GM23338 (cell line): ENCODE results near the gene FSIP1.

ENCODE experiments used
- CREB1 ChIP-seq: fragments of 250-450 bp; sonication (Bioruptor Pico); IDR thresholded peaks from 2 replicates; pipeline ENCODE4 v1.5.0; 2020; ENCODE audit warnings: low read depth, mild to moderate bottlenecking, moderate library complexity
- EZH2phosphoT487 ChIP-seq: fragments of 200-600 bp; sonication (generic); IDR thresholded peaks from one replicate; pipeline ENCODE4 v1.8.1; 2018; ENCODE audit warnings: antibody characterized with exemption; ENCODE audit not compliant: unreplicated experiment
- POLR2AphosphoS5 ChIP-seq: IDR thresholded peaks from 2 replicates; pipeline ENCODE4 v1.6.1; 2016; ENCODE audit warnings: antibody characterized with exemption, low read depth
- ZNF331 ChIP-seq: fragments of 250-450 bp; sonication (Bioruptor Pico); IDR thresholded peaks from 2 replicates; pipeline ENCODE4 v1.5.0; 2020; ENCODE audit warnings: low read depth, mild to moderate bottlenecking, moderate library complexity
- TF ChIP-seq, protein P1 (sequence below), 2 experiments: fragments of 200-600 bp in 1 of 2; sonication (generic) in 1 of 2; conservative IDR thresholded peaks; 2 replicates each; pipeline versions ENCODE4 v1.5.1 to v1.6.1; 2016 to 2017; ENCODE audit warnings: antibody characterized with exemption in 2 of 2, low read depth in 2 of 2, mild to moderate bottlenecking in 2 of 2, moderate library complexity in 1 of 2
- TF ChIP-seq, protein P2 (sequence below): IDR thresholded peaks from 2 replicates; pipeline ENCODE4 v1.6.1; 2016; ENCODE audit warnings: antibody characterized with exemption

DNA sequence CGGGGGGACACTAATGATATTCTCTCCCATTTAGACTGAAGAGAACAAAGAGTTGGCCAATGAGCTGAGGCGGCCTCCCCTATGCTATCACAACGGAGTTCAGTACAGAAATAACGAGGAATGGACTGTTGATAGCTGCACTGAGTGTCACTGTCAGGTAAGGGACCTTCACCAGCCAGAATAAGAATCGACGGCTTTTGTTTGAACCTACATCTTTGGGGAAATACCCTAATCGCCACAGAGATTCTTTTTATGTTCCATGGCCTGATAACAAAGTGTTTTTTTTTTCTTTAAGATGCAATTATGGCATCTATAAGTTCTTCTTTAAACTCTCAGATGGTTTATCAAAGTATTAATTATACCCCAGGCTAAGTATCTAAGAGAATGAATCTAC is 198.4 kb downstream of the FSIP1 start:
- TF ChIP-seq, protein P1, sequence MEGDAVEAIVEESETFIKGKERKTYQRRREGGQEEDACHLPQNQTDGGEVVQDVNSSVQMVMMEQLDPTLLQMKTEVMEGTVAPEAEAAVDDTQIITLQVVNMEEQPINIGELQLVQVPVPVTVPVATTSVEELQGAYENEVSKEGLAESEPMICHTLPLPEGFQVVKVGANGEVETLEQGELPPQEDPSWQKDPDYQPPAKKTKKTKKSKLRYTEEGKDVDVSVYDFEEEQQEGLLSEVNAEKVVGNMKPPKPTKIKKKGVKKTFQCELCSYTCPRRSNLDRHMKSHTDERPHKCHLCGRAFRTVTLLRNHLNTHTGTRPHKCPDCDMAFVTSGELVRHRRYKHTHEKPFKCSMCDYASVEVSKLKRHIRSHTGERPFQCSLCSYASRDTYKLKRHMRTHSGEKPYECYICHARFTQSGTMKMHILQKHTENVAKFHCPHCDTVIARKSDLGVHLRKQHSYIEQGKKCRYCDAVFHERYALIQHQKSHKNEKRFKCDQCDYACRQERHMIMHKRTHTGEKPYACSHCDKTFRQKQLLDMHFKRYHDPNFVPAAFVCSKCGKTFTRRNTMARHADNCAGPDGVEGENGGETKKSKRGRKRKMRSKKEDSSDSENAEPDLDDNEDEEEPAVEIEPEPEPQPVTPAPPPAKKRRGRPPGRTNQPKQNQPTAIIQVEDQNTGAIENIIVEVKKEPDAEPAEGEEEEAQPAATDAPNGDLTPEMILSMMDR (conservative IDR thresholded peaks at IDR 0.05; ENCODE audit: low read depth in 2 of 2), result no peak
- TF ChIP-seq ZNF331 (CRISPR knock-in tag) (no peak), CREB1 (CRISPR knock-in tag) (no peak), POLR2AphosphoS5 (no peak), EZH2phosphoT487 (no peak)
- TF ChIP-seq, protein P2, sequence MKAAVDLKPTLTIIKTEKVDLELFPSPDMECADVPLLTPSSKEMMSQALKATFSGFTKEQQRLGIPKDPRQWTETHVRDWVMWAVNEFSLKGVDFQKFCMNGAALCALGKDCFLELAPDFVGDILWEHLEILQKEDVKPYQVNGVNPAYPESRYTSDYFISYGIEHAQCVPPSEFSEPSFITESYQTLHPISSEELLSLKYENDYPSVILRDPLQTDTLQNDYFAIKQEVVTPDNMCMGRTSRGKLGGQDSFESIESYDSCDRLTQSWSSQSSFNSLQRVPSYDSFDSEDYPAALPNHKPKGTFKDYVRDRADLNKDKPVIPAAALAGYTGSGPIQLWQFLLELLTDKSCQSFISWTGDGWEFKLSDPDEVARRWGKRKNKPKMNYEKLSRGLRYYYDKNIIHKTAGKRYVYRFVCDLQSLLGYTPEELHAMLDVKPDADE, result no peak
